Measurements from ENCODE around the gene REN. TPM values are rescaled to one million over a fixed set of nuclear protein-coding genes. Genes with fewer than 3 reads are reported as not detected.

REN gene
- polyA plus RNA-seq, 1 donor from 2014 or later, result not detected

- Histone ChIP-seq H3K9ac (ENCODE audit: low read length) (no peak overlapping the region), H3K4me3 (ENCODE audit: low read length) (no peak overlapping the region), H2AFZ (ENCODE audit: low read depth, low read length) (no peak overlapping the region), H3K79me2 (replicated peaks; ENCODE audit: insufficient read depth, low read length) (no peaks in the 10 kb centered on the region), H3K27me3 (ENCODE audit: insufficient read depth, low read depth, low read length) (peaks cover 92% of the 10 kb centered on the region), H4K20me1 (ENCODE audit: insufficient read depth) (no peaks in the 10 kb centered on the region), H3K4me2 (ENCODE audit: low read length) (no peak overlapping the region), H3K9me2 (ENCODE audit: insufficient read depth, low read length) (no peaks in the 10 kb centered on the region), H3K36me3 (ENCODE audit: insufficient read depth, low read length) (no peaks in the 10 kb centered on the region), H3K9me3 (ENCODE audit: low read length) (no peaks in the 10 kb centered on the region), H3F3A (ENCODE audit: insufficient read depth, low read length, poor library complexity, severe bottlenecking) (no peaks in the 10 kb centered on the region), H3K27ac (ENCODE audit: low read length) (no peak overlapping the region)
- no peak for TF ChIP-seq POLR2AphosphoS5 (IDR thresholded peaks at IDR 0.05)
- no peak for TF ChIP-seq RAD21 (conservative IDR thresholded peaks at IDR 0.05)
- no peak for TF ChIP-seq CTCF (IDR thresholded peaks at IDR 0.05; ENCODE audit: poor library complexity, severe bottlenecking)
- no peak for TF ChIP-seq MXI1 (conservative IDR thresholded peaks at IDR 0.05; ENCODE audit: poor library complexity, severe bottlenecking)
- TF ChIP-seq SMC3 (conservative IDR thresholded peaks at IDR 0.05; ENCODE audit: poor library complexity), result no peak
- TF ChIP-seq EZH2 (IDR thresholded peaks at IDR 0.05; ENCODE audit: borderline replicate concordance, insufficient read depth, low read length, poor library complexity, severe bottlenecking), result no peak
- TF ChIP-seq, protein P1, sequence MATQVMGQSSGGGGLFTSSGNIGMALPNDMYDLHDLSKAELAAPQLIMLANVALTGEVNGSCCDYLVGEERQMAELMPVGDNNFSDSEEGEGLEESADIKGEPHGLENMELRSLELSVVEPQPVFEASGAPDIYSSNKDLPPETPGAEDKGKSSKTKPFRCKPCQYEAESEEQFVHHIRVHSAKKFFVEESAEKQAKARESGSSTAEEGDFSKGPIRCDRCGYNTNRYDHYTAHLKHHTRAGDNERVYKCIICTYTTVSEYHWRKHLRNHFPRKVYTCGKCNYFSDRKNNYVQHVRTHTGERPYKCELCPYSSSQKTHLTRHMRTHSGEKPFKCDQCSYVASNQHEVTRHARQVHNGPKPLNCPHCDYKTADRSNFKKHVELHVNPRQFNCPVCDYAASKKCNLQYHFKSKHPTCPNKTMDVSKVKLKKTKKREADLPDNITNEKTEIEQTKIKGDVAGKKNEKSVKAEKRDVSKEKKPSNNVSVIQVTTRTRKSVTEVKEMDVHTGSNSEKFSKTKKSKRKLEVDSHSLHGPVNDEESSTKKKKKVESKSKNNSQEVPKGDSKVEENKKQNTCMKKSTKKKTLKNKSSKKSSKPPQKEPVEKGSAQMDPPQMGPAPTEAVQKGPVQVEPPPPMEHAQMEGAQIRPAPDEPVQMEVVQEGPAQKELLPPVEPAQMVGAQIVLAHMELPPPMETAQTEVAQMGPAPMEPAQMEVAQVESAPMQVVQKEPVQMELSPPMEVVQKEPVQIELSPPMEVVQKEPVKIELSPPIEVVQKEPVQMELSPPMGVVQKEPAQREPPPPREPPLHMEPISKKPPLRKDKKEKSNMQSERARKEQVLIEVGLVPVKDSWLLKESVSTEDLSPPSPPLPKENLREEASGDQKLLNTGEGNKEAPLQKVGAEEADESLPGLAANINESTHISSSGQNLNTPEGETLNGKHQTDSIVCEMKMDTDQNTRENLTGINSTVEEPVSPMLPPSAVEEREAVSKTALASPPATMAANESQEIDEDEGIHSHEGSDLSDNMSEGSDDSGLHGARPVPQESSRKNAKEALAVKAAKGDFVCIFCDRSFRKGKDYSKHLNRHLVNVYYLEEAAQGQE (IDR thresholded peaks at IDR 0.05; ENCODE audit: borderline replicate concordance), result no peak
- no peak for TF ChIP-seq EP300 (conservative IDR thresholded peaks at IDR 0.05; ENCODE audit: poor library complexity, severe bottlenecking)
- TF ChIP-seq TAF1 (IDR thresholded peaks at IDR 0.05; ENCODE audit: low read depth), result no peak
These were observed 59.3 kb downstream of the REN start for GRCh38 chr1:204106825-204107224.

GRCh38 chr1:204105131-204105515 is 61.0 kb downstream of the REN start:
- Histone ChIP-seq H3F3A (ENCODE audit: insufficient read depth, low read length, poor library complexity, severe bottlenecking) (no peaks in the 10 kb centered on the region), H3K4me3 (ENCODE audit: low read length) (no peak overlapping the region), H3K9me2 (ENCODE audit: insufficient read depth, low read length) (no peaks in the 10 kb centered on the region), H3K79me2 (replicated peaks; ENCODE audit: insufficient read depth, low read length) (no peaks in the 10 kb centered on the region), H3K27me3 (ENCODE audit: insufficient read depth, low read depth, low read length) (peaks cover 75% of the 10 kb centered on the region), H3K4me2 (ENCODE audit: low read length) (no peak overlapping the region), H3K9me3 (ENCODE audit: low read length) (no peaks in the 10 kb centered on the region), H3K9ac (ENCODE audit: low read length) (no peak overlapping the region), H3K36me3 (ENCODE audit: insufficient read depth, low read length) (no peaks in the 10 kb centered on the region), H3K27ac (ENCODE audit: low read length) (no peak overlapping the region), H2AFZ (ENCODE audit: low read depth, low read length) (no peak overlapping the region), H4K20me1 (ENCODE audit: insufficient read depth) (no peaks in the 10 kb centered on the region)
- no peak for TF ChIP-seq SMC3 (conservative IDR thresholded peaks at IDR 0.05; ENCODE audit: poor library complexity)
- no peak for TF ChIP-seq TAF1 (IDR thresholded peaks at IDR 0.05; ENCODE audit: low read depth)
- no peak for TF ChIP-seq EZH2 (IDR thresholded peaks at IDR 0.05; ENCODE audit: borderline replicate concordance, insufficient read depth, low read length, poor library complexity, severe bottlenecking)
- TF ChIP-seq CTCF (IDR thresholded peaks at IDR 0.05; ENCODE audit: poor library complexity, severe bottlenecking), result no peak
- TF ChIP-seq, protein P1 (IDR thresholded peaks at IDR 0.05; ENCODE audit: borderline replicate concordance), result no peak
- no peak for TF ChIP-seq POLR2AphosphoS5 (IDR thresholded peaks at IDR 0.05)
- TF ChIP-seq RAD21 (conservative IDR thresholded peaks at IDR 0.05), result no peak
- no peak for TF ChIP-seq MXI1 (conservative IDR thresholded peaks at IDR 0.05; ENCODE audit: poor library complexity, severe bottlenecking)
- TF ChIP-seq EP300 (conservative IDR thresholded peaks at IDR 0.05; ENCODE audit: poor library complexity, severe bottlenecking), result no peak

Measured in neural cell (in vitro differentiated cells).